Activated CD4-positive, alpha-beta T cell treated with anti-CD3 and anti-CD28 coated beads, Interleukin-2, amount 10 ng/mL, durations not matched to agents 7 days and 5 days (primary cell): ENCODE measurements around the gene ATG101. TPM values are rescaled to one million over a fixed set of nuclear protein-coding genes. Genes with fewer than 3 reads are reported as not detected.

Source experiments
- total RNA-seq, 2 experiments: library from RNA; stranded (reverse); gene quantifications; one replicate each; pipeline ENCODE4 v1.2.3, GENCODE V29; 2021

Gene ATG101
- total RNA-seq, 2 experiments from 2014 or later = 28.3 to 30.4 TPM

Other genes with a start within 250 kb of the ATG101 start
- under 1 TPM; 0.17 to 0.19 TPM for gene FIGNL2, start 221.3 kb upstream of the ATG101 start, total RNA-seq
- not detected for gene ANKRD33, start 181.9 kb upstream of the ATG101 start, total RNA-seq
- gene ACVRL1, start 162.5 kb upstream of the ATG101 start, total RNA-seq = not detected
- 1 to 10 TPM; 5.5 to 5.7 TPM for gene ACVR1B, start 118.3 kb upstream of the ATG101 start, total RNA-seq
- gene TAMALIN, start 63.0 kb upstream of the ATG101 start, total RNA-seq = 1 to 10 TPM; 5.7 to 6.9 TPM
- 1 to 10 TPM; 2.1 to 2.7 TPM for gene NR4A1, start 18.5 kb upstream of the ATG101 start, total RNA-seq
- gene SMIM41, start 9.7 kb downstream of the ATG101 start, total RNA-seq = not detected
- gene KRT80, start 122.0 kb downstream of the ATG101 start, total RNA-seq = not detected
- gene KRT7, start 163.3 kb downstream of the ATG101 start, total RNA-seq = 1 to 10 TPM; 2.2 to 2.5 TPM
- not detected for gene KRT86, start 204.7 kb downstream of the ATG101 start, total RNA-seq
- gene KRT81, start 221.6 kb downstream of the ATG101 start, total RNA-seq = not detected